Kidney tubule cell (primary cell): Measurements from ENCODE around the gene C1QL3.

ENCODE experiments used
- DNase-seq: peaks from one replicate; pipeline ENCODE4 v3.0.0-alpha.2; 2018; ENCODE audit warnings: low spot score

Gene C1QL3

DNA sequence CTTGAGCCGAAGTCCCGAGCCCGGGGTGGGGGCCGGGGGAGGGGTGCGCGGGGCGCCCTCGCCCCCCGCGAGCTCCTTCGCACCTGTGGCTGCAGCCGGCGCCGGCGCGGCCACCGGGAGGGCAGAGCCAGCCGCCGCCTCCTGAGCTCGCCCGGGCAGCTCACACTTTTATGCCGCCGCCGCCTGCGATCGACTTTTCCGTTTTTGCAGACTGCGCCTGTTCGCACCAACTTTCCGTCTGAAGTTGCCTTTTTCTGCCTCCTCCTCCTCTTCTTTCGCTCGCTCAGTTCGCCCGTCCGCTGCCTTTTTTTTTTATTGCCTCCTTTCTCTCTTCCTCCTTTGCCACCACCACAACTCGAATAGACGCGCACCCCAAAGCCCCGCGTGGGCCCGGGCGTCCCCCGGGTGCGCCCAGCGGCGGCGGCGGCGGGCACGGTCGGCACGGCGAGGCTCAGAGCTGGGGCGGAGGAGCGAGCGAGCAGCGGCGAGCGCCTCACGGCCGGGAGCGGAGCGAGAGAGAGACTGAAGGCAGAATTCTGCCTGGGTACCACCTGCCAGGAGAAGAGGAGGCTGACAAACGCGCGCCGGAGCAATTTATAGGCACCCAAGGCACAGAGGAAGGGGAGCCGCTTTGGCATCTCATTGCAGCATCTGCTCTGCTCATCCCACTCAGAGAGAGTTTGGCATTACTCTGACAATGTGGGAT is at the start of gene C1QL3:
Gene C1QL3, minus strand, starts transcription at position 569 of the 706 bp plus-strand sequence. CDS start 814 bp downstream, outside the sequence.
- peak; percentile 26 for DNase-seq

DNA sequence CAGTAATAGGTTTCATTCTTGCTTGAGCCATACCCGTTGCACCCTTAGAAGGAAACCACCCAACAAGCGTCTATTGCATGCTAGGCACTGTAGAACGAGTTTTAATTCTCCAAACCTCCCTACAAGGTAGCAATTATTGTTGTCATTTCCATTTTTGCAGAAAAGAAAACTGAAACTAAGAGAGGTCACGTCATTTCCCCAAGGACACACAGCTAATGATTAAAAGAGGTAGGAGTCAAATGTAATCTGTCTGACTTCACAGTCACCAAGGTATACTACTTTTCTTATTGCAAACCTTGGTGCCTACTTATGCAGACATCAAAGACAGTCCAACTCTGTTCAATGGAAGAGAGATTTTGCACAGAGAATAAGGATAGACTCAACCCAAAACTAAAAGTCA is 49.1 kb upstream of the C1QL3 start:
- DNase-seq, result peak; percentile 2

DNA sequence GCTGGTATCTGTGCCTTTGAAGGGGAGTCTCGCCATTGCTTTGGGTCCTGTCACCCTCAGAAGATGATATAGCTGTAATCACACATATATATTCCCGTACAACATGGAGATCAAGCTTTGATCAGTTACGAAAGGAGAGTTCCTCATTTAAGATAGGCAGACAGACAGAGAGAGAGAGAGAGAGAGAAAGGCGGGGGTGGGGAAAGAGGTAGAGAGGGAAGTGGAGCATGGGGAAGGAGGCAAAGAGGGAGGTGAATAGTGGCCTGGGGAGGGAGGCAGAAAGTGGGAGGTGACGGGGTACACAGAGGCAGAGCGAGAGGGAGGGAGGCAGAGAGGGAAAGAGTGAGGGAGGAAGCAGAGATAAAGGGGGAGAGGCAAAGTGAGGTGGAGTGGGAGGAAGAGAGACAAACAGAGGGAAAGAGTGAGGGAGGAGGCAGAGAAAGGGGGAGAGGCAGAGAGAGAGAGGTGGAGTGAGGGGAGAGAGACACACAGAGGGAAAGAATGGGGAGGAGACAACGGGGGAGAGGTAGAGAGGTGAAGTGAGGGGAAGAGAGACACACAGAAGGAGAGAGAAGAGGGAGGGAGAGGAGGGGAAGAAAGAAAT is 44.6 kb upstream of the C1QL3 start:
- no peak for DNase-seq

DNA sequence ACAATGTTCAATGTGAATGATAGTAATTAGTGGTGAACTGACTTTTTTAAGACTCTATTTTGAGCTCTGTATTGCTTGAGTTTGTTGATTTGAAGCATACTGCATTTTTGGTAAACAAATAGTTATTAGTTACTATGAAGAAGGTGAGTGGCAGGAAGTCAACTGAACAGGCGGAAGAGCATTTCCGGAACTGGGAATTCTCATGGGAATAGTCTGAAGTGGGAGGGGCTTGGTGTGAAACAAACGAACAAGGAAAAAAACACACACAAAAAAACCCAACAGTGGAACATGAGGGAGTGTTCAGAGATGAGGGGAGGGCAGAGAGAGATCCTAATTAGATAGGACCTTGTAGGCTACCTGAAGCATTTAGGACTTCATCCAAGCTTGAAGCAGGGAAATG is 43.9 kb upstream of the C1QL3 start:
- no peak for DNase-seq

DNA sequence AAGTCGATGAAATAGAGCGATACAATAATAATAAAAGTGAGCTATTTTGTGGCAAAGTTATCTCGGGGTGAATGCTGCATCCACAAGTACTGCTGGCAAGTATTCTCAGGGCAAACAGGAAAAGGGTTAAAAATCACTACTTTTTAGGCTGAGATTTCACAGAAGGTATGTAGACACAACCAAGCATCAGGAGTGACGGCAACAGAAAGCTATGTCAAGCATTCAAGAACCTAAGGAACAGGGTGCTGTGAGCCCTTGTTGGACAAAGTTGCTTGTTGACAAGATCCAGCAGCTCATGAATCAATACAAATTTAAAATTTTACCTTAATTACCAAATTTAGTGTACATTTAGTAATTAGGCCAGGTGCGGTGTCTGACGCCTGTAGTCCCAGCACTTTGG is 41.2 kb upstream of the C1QL3 start:
- DNase-seq, result no peak

DNA sequence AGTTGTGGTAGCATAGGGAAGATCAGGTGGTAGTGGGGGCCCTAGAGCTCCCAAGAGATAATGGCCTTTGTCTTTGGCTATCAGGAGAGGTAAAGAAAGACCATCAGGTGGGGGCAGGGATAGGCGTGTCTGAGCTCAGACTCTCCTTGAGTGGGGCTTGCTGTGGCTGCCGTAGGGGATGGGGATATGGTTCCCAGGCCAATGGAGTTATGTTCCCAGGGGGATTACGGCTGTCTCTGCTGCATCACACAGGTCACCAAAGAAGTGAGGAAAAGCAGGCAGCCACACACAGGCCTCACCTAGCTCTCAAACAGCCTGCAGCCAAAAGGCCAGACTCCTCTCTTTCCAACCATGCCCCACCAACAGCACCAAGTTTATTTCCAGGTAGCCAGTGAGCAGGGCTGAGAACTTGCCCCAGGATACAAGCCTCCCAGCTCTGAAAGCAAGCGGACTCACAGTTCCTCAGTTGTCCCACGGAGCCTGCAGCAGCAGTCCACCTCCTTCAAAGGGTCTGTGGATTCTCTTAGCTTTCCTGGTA is 37.6 kb upstream of the C1QL3 start:
- DNase-seq, result no peak

DNA sequence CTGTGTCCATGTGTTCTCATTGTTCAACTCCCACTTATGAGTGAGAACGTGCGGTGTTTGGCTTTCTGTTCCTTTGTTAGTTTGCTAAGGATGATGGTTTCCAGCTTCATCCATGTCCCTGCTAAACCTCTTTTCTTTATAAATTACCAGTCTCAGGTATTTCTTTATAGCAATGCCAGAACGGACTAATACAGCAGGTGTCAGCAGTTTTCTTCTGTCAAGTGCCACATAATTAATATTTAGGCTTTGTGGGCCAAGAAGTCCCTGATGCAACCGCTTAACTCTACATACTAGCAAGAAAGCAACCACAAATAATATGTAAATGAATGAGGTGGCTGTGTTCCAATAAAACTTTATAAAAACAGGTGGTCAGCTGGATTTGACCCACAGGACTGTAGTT is 26.3 kb upstream of the C1QL3 start:
- DNase-seq, result no peak

DNA sequence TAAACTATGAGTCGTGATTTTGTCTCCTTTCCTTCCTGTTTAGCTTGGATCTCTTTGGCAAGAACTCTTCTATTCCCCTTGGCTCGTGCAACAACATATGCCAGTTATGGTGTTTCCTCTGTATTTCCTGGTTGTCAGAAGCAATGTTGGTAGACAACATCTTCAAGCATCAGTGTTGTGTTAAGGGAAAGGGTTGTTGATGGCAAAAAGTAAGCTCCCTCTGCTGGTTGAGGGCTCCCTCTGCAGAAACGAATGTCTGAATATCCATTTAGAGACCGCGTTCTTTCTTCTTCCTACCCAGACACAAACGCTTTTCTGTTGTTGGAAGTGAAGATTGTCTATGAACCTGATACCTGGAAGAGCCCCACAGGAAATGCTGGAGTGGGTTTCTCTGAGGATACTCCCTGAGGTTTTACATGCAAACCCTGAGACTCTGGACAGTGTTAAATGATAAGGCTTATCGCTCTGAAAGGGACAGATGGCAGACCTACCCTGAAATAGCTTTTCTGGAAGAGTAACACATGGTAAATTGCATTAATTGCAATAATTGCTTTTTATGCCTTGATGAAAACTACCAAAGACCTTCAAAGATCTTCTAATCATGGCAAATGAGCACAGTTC is 23.5 kb upstream of the C1QL3 start:
- DNase-seq, result peak; percentile 57

DNA sequence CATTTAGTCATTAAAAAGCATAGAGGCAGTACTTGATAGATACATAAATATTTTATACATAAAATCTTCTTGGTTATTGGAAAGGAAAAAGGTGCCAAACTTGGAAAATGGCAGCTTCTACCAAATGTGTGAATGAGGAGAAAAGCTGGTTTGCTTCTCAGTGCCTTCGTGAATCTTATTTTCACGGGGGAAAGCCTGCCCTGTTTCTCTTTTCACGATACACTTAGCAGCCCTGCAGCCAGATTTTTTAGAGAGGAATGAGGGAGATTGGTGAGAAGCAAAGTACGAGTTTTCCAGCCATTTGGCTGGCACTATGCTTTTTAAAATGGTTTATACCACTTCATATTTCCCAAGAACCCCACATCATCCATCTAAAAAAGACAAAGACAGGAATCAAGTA is 22.9 kb upstream of the C1QL3 start:
- DNase-seq, result no peak

DNA sequence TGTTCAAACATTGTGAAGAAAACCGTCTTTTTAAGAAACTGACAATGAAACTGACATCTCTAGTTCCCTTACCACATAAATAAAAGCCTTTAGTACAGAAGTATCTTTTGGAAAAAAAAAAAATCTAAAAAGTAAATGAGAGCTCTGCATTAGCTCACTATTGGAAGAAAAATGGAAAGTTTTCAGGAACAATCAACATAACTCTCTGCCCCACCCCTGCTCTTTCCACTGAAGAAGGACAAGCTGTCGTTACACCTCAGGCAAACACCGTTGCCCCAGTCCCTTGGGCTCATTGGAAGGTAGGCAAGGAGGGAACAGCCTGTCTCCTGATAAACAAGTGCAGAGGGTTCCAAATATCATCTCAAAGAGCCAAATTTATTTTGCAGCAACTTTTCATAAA is 22.4 kb upstream of the C1QL3 start:
- DNase-seq, result no peak

DNA sequence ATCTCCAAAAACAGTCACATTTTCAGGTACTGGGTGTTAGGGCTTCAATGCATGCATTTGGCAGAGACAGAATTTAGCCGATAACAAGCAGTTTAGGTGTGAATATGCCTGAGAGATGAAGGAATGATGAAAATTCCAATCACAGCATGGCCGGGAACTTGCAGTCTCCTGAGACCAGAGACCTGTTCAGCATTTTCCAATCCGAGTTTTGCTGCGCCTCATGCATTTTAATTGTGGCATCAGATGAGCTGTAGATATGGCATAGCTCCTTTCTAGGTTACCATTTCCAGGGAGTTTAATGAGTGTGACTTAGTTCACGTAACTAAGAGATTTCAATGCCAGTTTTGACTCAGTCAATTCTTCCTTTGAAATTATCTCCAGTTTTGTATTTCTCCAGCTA is 14.5 kb upstream of the C1QL3 start:
- no peak for DNase-seq

DNA sequence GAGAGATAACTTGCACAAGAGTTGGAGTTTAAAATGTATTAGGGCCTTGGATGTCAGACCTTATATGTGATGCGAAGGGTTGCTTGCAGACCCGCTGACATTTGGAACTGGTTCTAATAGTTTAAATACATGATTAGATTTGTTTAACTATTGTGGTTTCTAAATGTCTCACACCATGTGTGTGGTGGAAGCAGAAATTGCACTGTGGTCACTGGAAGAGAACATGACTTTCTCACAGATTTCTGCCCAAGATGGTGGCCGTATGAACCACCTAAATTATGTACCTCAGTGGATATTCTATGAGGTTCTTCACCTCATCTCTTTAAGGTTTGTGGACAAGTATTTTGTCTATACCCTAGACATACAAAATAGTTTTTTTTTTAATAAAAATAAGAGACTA is 8.2 kb upstream of the C1QL3 start:
- no peak for DNase-seq

DNA sequence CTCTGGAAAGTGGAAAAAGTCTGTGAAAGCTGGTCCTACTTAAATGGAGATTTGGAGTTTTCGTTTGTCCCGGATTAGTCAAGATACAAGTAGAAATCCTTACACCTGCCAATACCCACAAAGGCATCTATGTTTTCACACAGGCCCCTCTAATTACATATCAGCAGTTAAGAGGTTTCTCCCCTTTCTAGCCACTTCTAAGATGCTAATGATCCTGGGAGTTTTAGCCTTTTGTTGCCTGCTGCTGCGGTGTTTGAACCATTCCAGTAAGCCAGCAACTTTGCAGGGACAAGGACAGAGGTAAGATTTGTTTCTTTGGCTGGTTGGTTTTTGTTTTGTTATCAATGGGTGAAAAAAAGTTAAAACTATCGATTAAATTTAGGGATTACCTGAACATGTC is 5.8 kb upstream of the C1QL3 start:
- no peak for DNase-seq

DNA sequence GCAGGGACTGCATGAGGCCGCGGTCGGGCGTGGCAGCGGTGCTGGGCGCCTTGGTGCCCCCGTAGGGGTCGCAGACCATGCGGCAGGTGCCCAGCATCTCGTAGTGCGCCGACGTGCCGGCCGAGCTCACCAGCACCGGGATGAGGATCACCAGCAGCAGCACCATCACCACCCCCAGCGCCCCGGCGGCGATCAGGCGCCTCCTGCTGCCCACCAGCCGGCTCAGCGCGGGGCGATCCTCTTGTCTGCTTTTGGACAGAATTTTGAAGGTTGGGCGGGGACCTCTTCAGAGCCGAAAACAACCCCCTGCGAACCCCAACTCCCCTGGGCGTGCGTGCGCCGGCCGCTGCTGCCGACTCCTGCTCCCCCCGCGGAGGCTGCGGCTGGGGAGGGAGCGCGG is 779 bp downstream of the C1QL3 start:
- DNase-seq, result peak; percentile 47

DNA sequence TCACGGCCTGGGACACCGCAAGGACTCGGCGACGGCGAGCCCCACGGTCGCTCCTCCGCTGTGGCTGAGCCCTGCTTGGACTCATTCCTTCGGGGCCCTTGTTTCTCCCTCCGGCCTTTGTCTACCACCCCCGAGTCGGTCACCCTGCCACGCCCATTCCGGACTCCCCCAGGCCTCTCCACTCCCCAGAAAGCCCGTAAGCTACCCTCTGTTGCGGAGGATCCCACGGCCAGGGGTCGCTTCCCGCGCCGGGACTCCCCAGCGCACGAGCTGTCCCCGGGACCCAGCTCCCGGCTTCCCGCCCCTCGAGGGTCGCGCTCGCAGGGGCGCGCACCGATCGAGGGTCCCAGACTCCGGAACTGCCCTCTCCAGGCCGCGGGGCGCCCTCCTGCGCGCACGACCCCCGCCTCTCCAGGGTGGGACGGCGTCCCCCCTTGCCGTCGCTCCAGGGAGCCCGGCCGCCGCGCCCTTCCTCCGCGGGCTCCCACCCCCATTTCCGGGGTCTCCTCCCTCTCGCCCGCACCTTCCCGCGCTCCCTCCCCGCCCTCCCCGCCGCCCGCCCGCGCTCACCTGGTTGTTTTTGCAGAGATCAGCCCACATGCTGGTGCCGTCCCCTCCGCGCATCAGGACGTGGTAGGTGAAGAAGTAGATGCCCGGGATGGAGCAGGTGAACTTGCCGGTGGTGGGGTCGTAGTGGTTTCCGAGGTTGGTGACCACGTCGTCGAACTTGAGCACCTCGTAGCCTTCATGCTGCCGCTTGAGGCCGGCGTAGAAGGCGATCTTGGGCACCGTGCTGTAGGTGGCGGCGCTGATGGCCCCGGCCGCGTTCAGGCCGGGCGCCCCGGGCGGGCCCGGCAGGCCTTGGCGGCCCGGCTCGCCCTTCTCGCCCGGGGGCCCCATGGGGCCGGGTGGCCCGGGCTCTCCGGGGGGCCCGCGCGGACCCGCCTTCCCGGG is 1.5 kb downstream of the C1QL3 start:
- DNase-seq, result no peak

DNA sequence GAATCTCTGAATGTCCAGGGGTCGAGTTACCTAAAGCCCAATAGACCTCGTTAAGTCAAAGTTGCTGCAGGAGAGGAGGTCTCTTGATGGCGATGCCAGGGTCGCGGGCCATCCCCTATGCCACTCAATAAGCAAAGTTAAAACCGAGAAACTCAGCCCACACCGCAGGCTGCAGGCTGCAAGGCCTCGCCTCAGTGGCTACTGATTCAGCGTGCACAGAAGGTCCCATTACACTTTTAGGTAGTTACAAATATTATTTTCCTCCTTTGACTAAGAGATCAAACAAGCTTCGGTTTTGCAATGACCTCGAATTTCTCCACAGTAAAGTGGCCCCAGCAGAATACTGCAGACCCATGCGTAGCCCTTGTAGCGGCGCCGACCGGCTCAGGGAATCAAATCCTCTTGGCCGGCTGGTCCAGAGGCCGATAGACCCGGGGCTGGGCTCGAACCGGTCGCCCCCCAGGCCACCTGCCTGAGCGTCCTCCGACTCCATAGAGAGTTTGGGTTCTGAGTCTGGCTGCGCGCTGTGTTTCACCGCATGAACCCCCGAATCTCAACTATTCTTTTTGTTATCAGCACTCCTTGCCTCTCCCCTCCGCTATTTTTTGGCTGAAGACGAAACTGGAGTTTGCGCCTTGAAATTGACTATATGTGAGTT is 2.3 kb downstream of the C1QL3 start:
- DNase-seq, result no peak

DNA sequence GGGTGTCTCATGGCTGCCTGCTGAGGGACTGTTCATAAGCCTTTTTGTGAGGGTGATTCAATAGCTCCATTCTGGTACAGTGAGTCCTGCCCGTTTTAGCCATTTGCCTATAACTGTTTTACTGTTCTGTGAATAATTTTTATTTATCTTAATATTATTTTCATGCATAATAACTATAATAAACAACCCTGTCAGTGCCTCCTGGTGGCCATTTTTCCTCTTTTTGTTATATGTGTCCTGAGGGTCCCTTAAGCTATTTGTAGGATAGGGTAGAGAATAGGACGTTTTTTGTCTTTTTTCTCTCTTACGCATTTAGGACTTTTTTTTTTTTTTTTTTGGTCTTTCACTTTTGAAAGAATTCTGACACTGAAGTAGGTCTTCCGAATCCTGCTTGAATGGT is 2.9 kb downstream of the C1QL3 start:
- DNase-seq, result no peak

DNA sequence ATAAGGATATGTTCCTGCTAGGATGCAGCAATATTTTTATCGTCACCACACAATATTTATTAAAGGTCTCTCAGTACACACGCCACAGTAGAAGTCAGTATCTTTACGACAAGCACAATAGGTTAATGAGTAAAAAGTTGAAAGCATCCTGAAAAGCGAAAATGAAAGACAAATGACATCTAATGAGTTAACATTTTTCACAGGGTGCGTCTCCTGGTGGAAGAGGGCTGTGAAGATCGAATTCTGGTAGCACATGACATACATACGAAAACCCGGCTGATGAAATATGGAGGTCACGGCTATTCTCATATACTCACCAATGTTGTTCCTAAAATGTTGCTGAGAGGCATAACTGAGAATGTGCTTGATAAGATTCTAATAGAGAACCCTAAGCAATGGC is 10.8 kb downstream of the C1QL3 start:
- DNase-seq, result no peak

DNA sequence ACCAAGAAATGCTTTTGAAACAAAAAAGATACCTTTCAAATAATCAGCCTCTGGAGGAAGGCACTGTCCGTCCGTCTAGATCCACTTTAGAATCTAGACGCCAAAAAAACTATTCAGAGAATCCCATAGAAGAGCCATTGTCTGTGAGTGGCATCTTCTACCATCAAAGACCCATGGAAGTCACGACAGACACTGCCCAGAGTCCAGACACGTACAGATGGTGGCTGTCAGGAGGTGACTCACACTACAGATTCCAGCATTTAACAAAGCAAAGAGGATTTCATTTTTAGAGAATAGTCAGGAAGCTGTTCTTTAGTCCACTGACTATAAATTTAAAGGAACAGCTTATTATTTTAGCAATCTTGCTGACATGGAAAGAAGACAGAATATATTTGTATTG is 11.7 kb downstream of the C1QL3 start:
- peak; percentile 44 for DNase-seq

DNA sequence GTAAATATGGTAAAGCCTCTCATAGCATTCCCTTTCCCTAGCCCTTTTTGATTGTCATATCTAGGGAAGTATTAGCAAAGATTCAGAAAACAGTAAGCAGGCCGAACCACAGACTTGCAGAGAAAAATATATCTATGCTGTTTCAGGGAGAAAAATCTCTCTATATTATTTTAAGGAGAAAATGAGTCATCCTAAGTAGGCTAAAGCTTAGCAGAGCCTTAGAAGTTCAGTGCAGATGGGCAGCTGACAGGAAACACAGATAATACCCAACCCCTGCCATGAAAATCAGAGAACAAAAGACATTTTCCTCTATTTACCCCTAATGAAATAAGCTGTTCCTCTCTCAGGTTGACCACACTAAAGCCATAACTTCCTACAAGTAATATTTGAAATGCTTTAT is 16.5 kb downstream of the C1QL3 start:
- no peak for DNase-seq

DNA sequence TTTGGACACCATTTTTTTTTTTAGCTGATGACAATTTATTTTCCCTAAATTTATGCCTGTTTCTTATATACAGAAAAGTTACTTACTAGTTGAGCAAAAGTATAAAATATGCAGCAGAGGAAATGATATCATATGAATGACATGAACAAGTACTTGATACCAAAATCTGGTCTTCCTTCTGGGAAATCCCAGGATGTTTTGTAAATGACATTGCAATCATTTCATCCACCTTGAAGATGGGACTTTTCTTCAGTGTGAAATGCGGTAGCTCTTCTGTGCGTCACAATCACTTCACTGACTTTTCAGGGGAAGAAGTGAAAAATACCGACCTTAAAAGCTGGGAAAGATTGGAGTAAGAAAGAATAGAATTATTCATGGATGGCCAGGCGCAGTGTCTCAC is 23.8 kb downstream of the C1QL3 start:
- DNase-seq, result peak; percentile 64
